Natural killer cell (primary cell): ENCODE data around the gene NPLOC4. TPM values are rescaled to one million over a fixed set of nuclear protein-coding genes. Genes with fewer than 3 reads are reported as not detected.
A peak's percentile ranks its signal among the peaks of the same experiment; 100 is the strongest.

Experiments used
- ATAC-seq, 3 donors: fragments of 150-1000 bp in 2 of 3; fragments of 200-7000 bp in 1 of 3; cut with Tn5 transposase; 1 replicate in 1 of 3; 2 replicates in 2 of 3; pipeline ENCODE4 v1.10.0; 2021; ENCODE audit warnings: mild to moderate bottlenecking in 2 of 3, moderate library complexity in 2 of 3
- DNase-seq, 2 donors: peaks; one replicate each; pipeline versions ENCODE4 v3.0.0 to v3.0.0-alpha.2; 2013 to 2021; ENCODE audit warnings: mixed read lengths in 1 of 2
- H3K27ac ChIP-seq: one replicate; pipeline ENCODE4 v1.5.1; 2013; ENCODE audit warnings: mild to moderate bottlenecking, low read length
- H3K27me3 ChIP-seq: one replicate; pipeline ENCODE4 v1.6.1; 2013; ENCODE audit warnings: low read length; ENCODE audit not compliant: control insufficient read depth, insufficient read depth
- H3K36me3 ChIP-seq: one replicate; pipeline ENCODE4 v1.6.1; 2013; ENCODE audit warnings: low read length; ENCODE audit not compliant: control insufficient read depth, insufficient read depth
- H3K4me1 ChIP-seq: one replicate; pipeline ENCODE4 v1.6.1; 2013; ENCODE audit warnings: low read length; ENCODE audit not compliant: control insufficient read depth, insufficient read depth
- H3K4me3 ChIP-seq: one replicate; pipeline ENCODE4 v1.5.1; 2013; ENCODE audit warnings: low read length
- H3K9me3 ChIP-seq: one replicate; pipeline ENCODE4 v1.6.1; 2013; ENCODE audit warnings: low read length; ENCODE audit not compliant: control insufficient read depth, insufficient read depth
- H3K27ac Mint-ChIP-seq, 2 donors: one replicate each; pipeline ENCODE4 v1.8.0; 2022; ENCODE audit warnings: mild to moderate bottlenecking in 2 of 2, mixed read lengths in 2 of 2, moderate library complexity in 1 of 2
- H3K27me3 Mint-ChIP-seq, 2 donors: one replicate each; pipeline ENCODE4 v1.8.0; 2022; ENCODE audit warnings: low read depth in 2 of 2, mixed read lengths in 2 of 2
- H3K36me3 Mint-ChIP-seq: one replicate; pipeline ENCODE4 v1.8.0; 2022; ENCODE audit warnings: mixed read lengths
- H3K4me1 Mint-ChIP-seq, 2 donors: one replicate each; pipeline ENCODE4 v1.8.0; 2022; ENCODE audit warnings: mixed read lengths in 2 of 2
- H3K4me3 Mint-ChIP-seq: one replicate; pipeline ENCODE4 v1.8.0; 2022; ENCODE audit warnings: mild to moderate bottlenecking, moderate library complexity, mixed read lengths
- H3K9me3 Mint-ChIP-seq, 2 donors: one replicate each; pipeline ENCODE4 v1.8.0; 2022; ENCODE audit warnings: mixed read lengths in 2 of 2
- WGBS: methylation state at CpG from one replicate; pipeline ENCODE4 v1.1.7; 2013; ENCODE audit warnings: missing lambda C conversion rate; ENCODE audit not compliant: insufficient coverage; 5-methylcytosine and 5-hydroxymethylcytosine counted together
- intact Hi-C: fragments of 100-400 bp; cut with micrococcal nuclease; formaldehyde crosslinking; loops from one replicate; pipeline ENCODE4 v1.14.2; 2022
- total RNA-seq, 4 donors: library from RNA; stranded (reverse); fragments of 120-200 nt in 1 of 4; gene quantifications; one replicate each; pipeline versions ENCODE4 v1.2.3 to v1.2.4, GENCODE V29; 2013 to 2022
- TF ChIP-seq, protein P1 (sequence below): fragments of 200-600 bp; IDR thresholded peaks from one replicate; pipeline ENCODE4 v1.8.0; 2022; ENCODE audit warnings: antibody characterized with exemption

NPLOC4 gene
- total RNA-seq, 3 donors from 2014 or later (not counting 1 experiment from before 2014, with no cell fraction given): 96.2 to 117 (median 99.1) TPM

- H3K27ac Mint-ChIP-seq: peak overlapping the region; percentile 8 to 50
- no peak overlapping the region for H3K4me3 ChIP-seq
- TF ChIP-seq, protein P1, sequence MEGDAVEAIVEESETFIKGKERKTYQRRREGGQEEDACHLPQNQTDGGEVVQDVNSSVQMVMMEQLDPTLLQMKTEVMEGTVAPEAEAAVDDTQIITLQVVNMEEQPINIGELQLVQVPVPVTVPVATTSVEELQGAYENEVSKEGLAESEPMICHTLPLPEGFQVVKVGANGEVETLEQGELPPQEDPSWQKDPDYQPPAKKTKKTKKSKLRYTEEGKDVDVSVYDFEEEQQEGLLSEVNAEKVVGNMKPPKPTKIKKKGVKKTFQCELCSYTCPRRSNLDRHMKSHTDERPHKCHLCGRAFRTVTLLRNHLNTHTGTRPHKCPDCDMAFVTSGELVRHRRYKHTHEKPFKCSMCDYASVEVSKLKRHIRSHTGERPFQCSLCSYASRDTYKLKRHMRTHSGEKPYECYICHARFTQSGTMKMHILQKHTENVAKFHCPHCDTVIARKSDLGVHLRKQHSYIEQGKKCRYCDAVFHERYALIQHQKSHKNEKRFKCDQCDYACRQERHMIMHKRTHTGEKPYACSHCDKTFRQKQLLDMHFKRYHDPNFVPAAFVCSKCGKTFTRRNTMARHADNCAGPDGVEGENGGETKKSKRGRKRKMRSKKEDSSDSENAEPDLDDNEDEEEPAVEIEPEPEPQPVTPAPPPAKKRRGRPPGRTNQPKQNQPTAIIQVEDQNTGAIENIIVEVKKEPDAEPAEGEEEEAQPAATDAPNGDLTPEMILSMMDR: peak; percentile 89
Measured at GRCh38 chr17:81601525-81602120, 35.3 kb downstream of the NPLOC4 start.

GRCh38 chr17:81599719-81600486 is 37.0 kb downstream of the NPLOC4 start:
- H3K4me3 Mint-ChIP-seq: no peak overlapping the region
- H3K27me3 Mint-ChIP-seq: no peaks in the 10 kb centered on the region
- Histone ChIP-seq H3K4me3 (no peak overlapping the region), H3K4me1 (peaks cover 3% of the 10 kb centered on the region), H3K27me3 (no peaks in the 10 kb centered on the region), H3K9me3 (no peaks in the 10 kb centered on the region), H3K27ac (no peak overlapping the region), H3K36me3 (peaks cover 59% of the 10 kb centered on the region)
- H3K4me1 Mint-ChIP-seq: peaks cover 7 to 20% of the 10 kb centered on the region in 2 donors
- H3K9me3 Mint-ChIP-seq: no peaks in the 10 kb centered on the region
- WGBS: 79% methylated on average over 10 of the region's 10 CpGs
- DNase-seq (no peak), ATAC-seq (no peak)
- intact Hi-C loops: loop anchor here (10.0 kb wide), 1 partner anchor 85 kb away; the partner anchor contains the start of gene ACTG1
- H3K36me3 Mint-ChIP-seq: peaks cover 9% of the 10 kb centered on the region
- TF ChIP-seq, protein P1: no peak
- H3K27ac Mint-ChIP-seq: no peak overlapping the region

More at GRCh38 chr17:81601525-81602120, 35.3 kb downstream of the NPLOC4 start:
- peaks cover 7 to 20% of the 10 kb centered on the region in 2 donors for H3K4me1 Mint-ChIP-seq
- H3K27ac ChIP-seq: no peak overlapping the region
- WGBS: 39% methylated on average over 7 of the region's 9 CpGs
- H3K27me3 ChIP-seq: no peaks in the 10 kb centered on the region
- no peaks in the 10 kb centered on the region for H3K9me3 ChIP-seq
- peaks cover 59% of the 10 kb centered on the region for H3K36me3 ChIP-seq
- DNase-seq (peak in 1 of 2 donors; percentile 81), ATAC-seq (peak; percentile 87 to 97 (median 95))
- intact Hi-C loops: loop anchor here (1.0 to 10.0 kb wide), 2 partner anchors 87 to 348 kb away; partner anchors contain the start of gene ACTG1
- no peaks in the 10 kb centered on the region for H3K27me3 Mint-ChIP-seq
- peaks cover 3% of the 10 kb centered on the region for H3K4me1 ChIP-seq
- H3K9me3 Mint-ChIP-seq: no peaks in the 10 kb centered on the region
- H3K4me3 Mint-ChIP-seq: no peak overlapping the region
- H3K36me3 Mint-ChIP-seq: peaks cover 9% of the 10 kb centered on the region

DNA sequence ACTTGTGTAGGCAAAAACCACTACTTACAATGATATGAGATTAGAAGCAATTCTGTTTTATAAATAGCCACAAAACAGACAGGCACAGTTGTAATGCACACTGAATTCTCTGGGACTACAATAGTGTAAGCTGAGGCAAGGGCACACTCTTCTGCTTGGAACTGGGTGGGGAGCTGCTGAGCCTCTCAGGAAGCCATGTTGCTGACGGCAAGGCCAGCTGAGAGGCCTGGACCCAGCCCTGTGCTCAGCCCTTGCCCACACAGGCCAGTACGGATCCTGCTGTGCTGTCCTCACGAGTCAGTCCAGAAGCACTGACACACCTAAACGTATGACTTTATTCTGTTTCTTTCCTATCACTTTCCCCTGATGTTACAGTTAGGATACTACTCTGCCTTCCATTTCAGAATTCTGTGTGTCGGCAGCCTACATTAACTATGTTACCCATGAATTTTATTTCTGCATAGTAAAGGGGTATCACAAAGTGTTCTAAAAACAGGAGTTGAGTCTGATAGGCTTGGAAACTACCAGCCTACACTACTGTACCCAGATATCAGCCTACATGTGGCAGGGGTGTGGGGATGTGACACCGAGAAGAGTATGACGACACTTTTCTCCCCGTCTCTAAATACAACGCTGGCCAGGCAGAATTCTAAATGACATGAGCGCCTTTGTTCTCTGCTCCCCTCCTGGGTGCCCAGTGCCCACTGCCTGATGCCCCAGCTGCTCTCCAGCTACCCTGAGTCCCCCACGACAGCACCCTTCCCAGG is 43.6 kb downstream of the NPLOC4 start:
- Mint-ChIP-seq H3K36me3 (no peaks in the 10 kb centered on the region), H3K4me3 (no peak overlapping the region), H3K4me1 (peaks cover 0 to 3% of the 10 kb centered on the region in 2 donors), H3K9me3 (no peaks in the 10 kb centered on the region), H3K27ac (no peak overlapping the region), H3K27me3 (no peaks in the 10 kb centered on the region)
- Histone ChIP-seq H3K27ac (no peak overlapping the region), H3K9me3 (no peaks in the 10 kb centered on the region), H3K4me1 (no peaks in the 10 kb centered on the region), H3K4me3 (no peak overlapping the region), H3K27me3 (no peaks in the 10 kb centered on the region), H3K36me3 (peaks cover 66% of the 10 kb centered on the region)
- DNase-seq (no peak), ATAC-seq (no peak)
- 94% methylated on average over 10 of the region's 11 CpGs for WGBS
- intact Hi-C loops: no loop called here
- TF ChIP-seq, protein P1: no peak
